Endodermal cell (in vitro differentiated cells): ENCODE data around the gene EFCAB10. TPM values are rescaled to one million over a fixed set of nuclear protein-coding genes. Genes with fewer than 3 reads are reported as not detected.
A peak's percentile ranks its signal among the peaks of the same experiment; 100 is the strongest.

ENCODE experiments used
- DNase-seq: peaks from one replicate; pipeline ENCODE4 v3.0.0-alpha.2; 2017
- H3K27ac ChIP-seq: 2 replicates; pipeline ENCODE4 v1.5.1; 2013; ENCODE audit warnings: mild to moderate bottlenecking, low read depth, low read length, moderate library complexity
- H3K27me3 ChIP-seq: 2 replicates; pipeline ENCODE4 v1.6.1; 2013; ENCODE audit warnings: mild to moderate bottlenecking, low read length, moderate library complexity; ENCODE audit not compliant: insufficient read depth, control insufficient read depth, poor library complexity, severe bottlenecking
- H3K36me3 ChIP-seq: 2 replicates; pipeline ENCODE4 v1.7.0; 2013; ENCODE audit warnings: mild to moderate bottlenecking, low read length, moderate library complexity; ENCODE audit not compliant: control insufficient read depth, insufficient read depth
- H3K4me1 ChIP-seq: one replicate; pipeline ENCODE4 v1.7.0; 2013; ENCODE audit warnings: low read length; ENCODE audit not compliant: control insufficient read depth, insufficient read depth
- H3K4me3 ChIP-seq: 2 replicates; pipeline ENCODE4 v1.5.1; 2013; ENCODE audit warnings: mild to moderate bottlenecking, low read length, moderate library complexity
- H3K9ac ChIP-seq: 2 replicates; pipeline ENCODE4 v1.6.1; 2013; ENCODE audit warnings: mild to moderate bottlenecking, low read length, moderate library complexity; ENCODE audit not compliant: poor library complexity, severe bottlenecking; ENCODE audit errors: extremely low read depth
- H3K9me3 ChIP-seq: 2 replicates; pipeline ENCODE4 v1.6.1; 2013; ENCODE audit warnings: mild to moderate bottlenecking, low read length, moderate library complexity; ENCODE audit not compliant: control insufficient read depth
- H3K27ac Mint-ChIP-seq: 2 replicates; pipeline ENCODE4 v1.8.0; 2020; ENCODE audit warnings: mixed read lengths
- H3K27me3 Mint-ChIP-seq: 2 replicates; pipeline ENCODE4 v1.8.0; 2021; ENCODE audit warnings: mild to moderate bottlenecking, mixed read lengths; ENCODE audit not compliant: insufficient read depth
- H3K36me3 Mint-ChIP-seq: 2 replicates; pipeline ENCODE4 v1.8.0; 2020; ENCODE audit warnings: low read depth, mixed read lengths
- H3K4me1 Mint-ChIP-seq: 2 replicates; pipeline ENCODE4 v1.8.0; 2020; ENCODE audit warnings: mixed read lengths
- H3K4me3 Mint-ChIP-seq: 2 replicates; pipeline ENCODE4 v1.8.0; 2020; ENCODE audit warnings: mild to moderate bottlenecking, moderate library complexity, mixed read lengths
- H3K9me3 Mint-ChIP-seq: 2 replicates; pipeline ENCODE4 v1.8.0; 2020; ENCODE audit warnings: mild to moderate bottlenecking, mixed read lengths
- CTCF ChIP-seq: fragments of 200-600 bp; sonication (generic); conservative IDR thresholded peaks from 2 replicates; pipeline ENCODE4 v1.5.0; 2021; ENCODE audit warnings: antibody characterized with exemption, mild to moderate bottlenecking
- WGBS, 2 experiments: methylation state at CpG; one replicate each; pipeline versions ENCODE4 v1.1.5 to v1.1.7; 2013; ENCODE audit warnings: missing lambda C conversion rate in 2 of 2, mixed read lengths in 1 of 2; ENCODE audit not compliant: insufficient coverage in 1 of 2, insufficient read length in 1 of 2; 5-methylcytosine and 5-hydroxymethylcytosine counted together
- total RNA-seq, 2 donors: library from RNA; stranded (reverse); fragmentation: NEBNext Ultra II Directional in 1 of 2; extraction: Animal tissue kit (Norgen Biotek cat#: 25700) in 1 of 2; gene quantifications; 2 replicates in 1 of 2; 3 replicates in 1 of 2; pipeline ENCODE4 v1.2.1, GENCODE V29; 2021

Gene EFCAB10
- total RNA-seq, 2 donors from 2014 or later = 0.68 to 0.89 TPM

GRCh38 chr7:105596866-105597265 is 15.6 kb upstream of the EFCAB10 start:
- H3K27ac Mint-ChIP-seq = no peak overlapping the region
- H3K4me1 ChIP-seq = no peaks in the 10 kb centered on the region
- WGBS, 2 experiments = 54 to 68% methylated on average over 4 of the region's 4 CpGs
- peak; percentile 43 for DNase-seq
- no peaks in the 10 kb centered on the region for H3K27me3 Mint-ChIP-seq
- H3K4me3 Mint-ChIP-seq = no peak overlapping the region
- peaks cover 22% of the 10 kb centered on the region for H3K4me1 Mint-ChIP-seq
- H3K9ac ChIP-seq = no peak overlapping the region
- H3K27ac ChIP-seq = no peak overlapping the region
- no peaks in the 10 kb centered on the region for H3K36me3 Mint-ChIP-seq
- H3K4me3 ChIP-seq = no peak overlapping the region
- no peaks in the 10 kb centered on the region for H3K27me3 ChIP-seq
- TF ChIP-seq CTCF = no peak
- H3K9me3 Mint-ChIP-seq = no peaks in the 10 kb centered on the region
- no peaks in the 10 kb centered on the region for H3K9me3 ChIP-seq
- no peaks in the 10 kb centered on the region for H3K36me3 ChIP-seq

GRCh38 chr7:105594034-105594433 is 12.7 kb upstream of the EFCAB10 start:
- no peak overlapping the region for H3K27ac Mint-ChIP-seq
- Histone ChIP-seq H3K9ac (no peak overlapping the region), H3K4me3 (no peak overlapping the region), H3K27ac (no peak overlapping the region), H3K36me3 (no peaks in the 10 kb centered on the region), H3K27me3 (no peaks in the 10 kb centered on the region), H3K9me3 (no peaks in the 10 kb centered on the region), H3K4me1 (no peaks in the 10 kb centered on the region)
- TF ChIP-seq CTCF = peak; percentile 66
- no peaks in the 10 kb centered on the region for H3K27me3 Mint-ChIP-seq
- no peaks in the 10 kb centered on the region for H3K9me3 Mint-ChIP-seq
- no peak overlapping the region for H3K4me3 Mint-ChIP-seq
- H3K36me3 Mint-ChIP-seq = no peaks in the 10 kb centered on the region
- H3K4me1 Mint-ChIP-seq = peaks cover 14% of the 10 kb centered on the region
- peak; percentile 57 for DNase-seq
- 80 to 92% methylated on average over 3 of the region's 3 CpGs for WGBS, 2 experiments

- TF ChIP-seq CTCF = no peak
- 80 to 92% methylated on average over 1 to 2 of the region's 2 CpGs for WGBS, 2 experiments
- H3K36me3 Mint-ChIP-seq = no peaks in the 10 kb centered on the region
- no peaks in the 10 kb centered on the region for H3K9me3 Mint-ChIP-seq
- Histone ChIP-seq H3K36me3 (no peaks in the 10 kb centered on the region), H3K9ac (no peak overlapping the region), H3K4me1 (no peaks in the 10 kb centered on the region), H3K4me3 (no peak overlapping the region), H3K27ac (no peak overlapping the region), H3K27me3 (no peaks in the 10 kb centered on the region), H3K9me3 (no peaks in the 10 kb centered on the region)
- peaks cover 6% of the 10 kb centered on the region for H3K4me1 Mint-ChIP-seq
- H3K27ac Mint-ChIP-seq = no peak overlapping the region
- H3K4me3 Mint-ChIP-seq = no peak overlapping the region
- no peaks in the 10 kb centered on the region for H3K27me3 Mint-ChIP-seq
- no peak for DNase-seq
Observed at GRCh38 chr7:105591522-105591921, 10.2 kb upstream of the EFCAB10 start.
